Glutamatergic neuron (in vitro differentiated cells): Measurements from ENCODE around the gene MUC5AC. TPM values are rescaled to one million over a fixed set of nuclear protein-coding genes. Genes with fewer than 3 reads are reported as not detected.
"Not testable (repeated sequence)": the region's sequence is repeated elsewhere in the genome, so short reads cannot be mapped to it uniquely, and the experiment has no call there.

Experiments used
- DNase-seq: peaks from one replicate; pipeline ENCODE4 v3.0.0; 2022
- H3K27ac Mint-ChIP-seq: one replicate; pipeline ENCODE4 v1.8.0; 2020; ENCODE audit warnings: mild to moderate bottlenecking, mixed read lengths, inconsistent platforms; ENCODE audit not compliant: unreplicated experiment
- H3K27me3 Mint-ChIP-seq: one replicate; pipeline ENCODE4 v1.8.0; 2020; ENCODE audit warnings: mild to moderate bottlenecking, moderate library complexity, mixed read lengths, inconsistent platforms; ENCODE audit not compliant: unreplicated experiment
- H3K36me3 Mint-ChIP-seq: one replicate; pipeline ENCODE4 v1.8.0; 2020; ENCODE audit warnings: mild to moderate bottlenecking, mixed read lengths, inconsistent platforms; ENCODE audit not compliant: unreplicated experiment
- H3K4me1 Mint-ChIP-seq: one replicate; pipeline ENCODE4 v1.8.0; 2020; ENCODE audit warnings: mild to moderate bottlenecking, low read depth, mixed read lengths, inconsistent platforms; ENCODE audit not compliant: unreplicated experiment
- H3K4me3 Mint-ChIP-seq: one replicate; pipeline ENCODE4 v1.8.0; 2020; ENCODE audit warnings: mild to moderate bottlenecking, mixed read lengths, inconsistent platforms; ENCODE audit not compliant: unreplicated experiment
- H3K9me3 Mint-ChIP-seq: one replicate; pipeline ENCODE4 v1.8.0; 2020; ENCODE audit warnings: mild to moderate bottlenecking, moderate library complexity, mixed read lengths, inconsistent platforms; ENCODE audit not compliant: unreplicated experiment
- total RNA-seq: library from RNA; stranded (reverse); fragmentation: NEBNext Ultra II Directional; extraction: Animal tissue kit (Norgen Biotek cat#: 25700); gene quantifications from one replicate; pipeline ENCODE4 v1.2.1, GENCODE V29; 2021; ENCODE audit not compliant: unreplicated experiment
- TF ChIP-seq, protein P1 (sequence below): fragments of 200-600 bp; sonication (generic); IDR thresholded peaks from one replicate; pipeline ENCODE4 v1.5.0; 2021; ENCODE audit not compliant: partially characterized antibody, unreplicated experiment

The MUC5AC gene
- total RNA-seq, 1 donor from 2014 or later: not detected

DNA sequence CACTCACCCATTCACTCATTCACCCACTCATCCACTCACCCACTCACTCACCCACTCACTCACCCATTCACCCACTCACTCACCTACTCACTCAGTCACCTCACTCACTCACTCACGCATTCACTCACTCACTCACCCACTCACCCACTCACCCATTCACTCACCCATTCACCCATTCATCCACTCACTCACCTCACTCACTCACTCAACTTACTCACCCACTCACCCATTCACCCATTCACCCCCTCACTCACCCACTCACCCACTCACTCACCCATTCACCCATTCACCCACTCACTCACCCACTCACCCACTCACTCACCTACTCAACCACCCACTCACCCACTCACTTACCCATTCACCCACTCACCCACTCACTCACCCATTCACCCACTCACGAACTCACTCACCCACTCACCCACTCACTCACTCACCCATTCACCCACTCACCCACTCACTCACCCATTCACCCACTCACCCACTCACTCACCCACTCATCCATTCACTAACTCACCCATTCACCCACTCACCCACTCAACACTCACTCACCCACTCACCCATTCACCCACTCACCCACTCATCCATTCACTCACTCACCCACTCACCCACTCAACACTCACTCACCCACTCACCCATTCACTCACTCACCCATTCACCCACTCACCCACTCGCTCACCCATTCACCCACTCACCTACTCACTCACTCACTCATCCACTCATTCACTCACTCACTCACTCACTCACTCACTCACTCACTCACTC, 13.7 kb downstream of the MUC5AC start:
- TF ChIP-seq, protein P1, sequence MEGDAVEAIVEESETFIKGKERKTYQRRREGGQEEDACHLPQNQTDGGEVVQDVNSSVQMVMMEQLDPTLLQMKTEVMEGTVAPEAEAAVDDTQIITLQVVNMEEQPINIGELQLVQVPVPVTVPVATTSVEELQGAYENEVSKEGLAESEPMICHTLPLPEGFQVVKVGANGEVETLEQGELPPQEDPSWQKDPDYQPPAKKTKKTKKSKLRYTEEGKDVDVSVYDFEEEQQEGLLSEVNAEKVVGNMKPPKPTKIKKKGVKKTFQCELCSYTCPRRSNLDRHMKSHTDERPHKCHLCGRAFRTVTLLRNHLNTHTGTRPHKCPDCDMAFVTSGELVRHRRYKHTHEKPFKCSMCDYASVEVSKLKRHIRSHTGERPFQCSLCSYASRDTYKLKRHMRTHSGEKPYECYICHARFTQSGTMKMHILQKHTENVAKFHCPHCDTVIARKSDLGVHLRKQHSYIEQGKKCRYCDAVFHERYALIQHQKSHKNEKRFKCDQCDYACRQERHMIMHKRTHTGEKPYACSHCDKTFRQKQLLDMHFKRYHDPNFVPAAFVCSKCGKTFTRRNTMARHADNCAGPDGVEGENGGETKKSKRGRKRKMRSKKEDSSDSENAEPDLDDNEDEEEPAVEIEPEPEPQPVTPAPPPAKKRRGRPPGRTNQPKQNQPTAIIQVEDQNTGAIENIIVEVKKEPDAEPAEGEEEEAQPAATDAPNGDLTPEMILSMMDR: no peak
- Mint-ChIP-seq H3K4me1 (peaks cover 2% of the 10 kb centered on the region), H3K36me3 (no peaks in the 10 kb centered on the region), H3K4me3 (no peak overlapping the region), H3K9me3 (peaks cover 19% of the 10 kb centered on the region), H3K27ac (no peak overlapping the region), H3K27me3 (peaks cover 12% of the 10 kb centered on the region)
- no peak for DNase-seq

DNA sequence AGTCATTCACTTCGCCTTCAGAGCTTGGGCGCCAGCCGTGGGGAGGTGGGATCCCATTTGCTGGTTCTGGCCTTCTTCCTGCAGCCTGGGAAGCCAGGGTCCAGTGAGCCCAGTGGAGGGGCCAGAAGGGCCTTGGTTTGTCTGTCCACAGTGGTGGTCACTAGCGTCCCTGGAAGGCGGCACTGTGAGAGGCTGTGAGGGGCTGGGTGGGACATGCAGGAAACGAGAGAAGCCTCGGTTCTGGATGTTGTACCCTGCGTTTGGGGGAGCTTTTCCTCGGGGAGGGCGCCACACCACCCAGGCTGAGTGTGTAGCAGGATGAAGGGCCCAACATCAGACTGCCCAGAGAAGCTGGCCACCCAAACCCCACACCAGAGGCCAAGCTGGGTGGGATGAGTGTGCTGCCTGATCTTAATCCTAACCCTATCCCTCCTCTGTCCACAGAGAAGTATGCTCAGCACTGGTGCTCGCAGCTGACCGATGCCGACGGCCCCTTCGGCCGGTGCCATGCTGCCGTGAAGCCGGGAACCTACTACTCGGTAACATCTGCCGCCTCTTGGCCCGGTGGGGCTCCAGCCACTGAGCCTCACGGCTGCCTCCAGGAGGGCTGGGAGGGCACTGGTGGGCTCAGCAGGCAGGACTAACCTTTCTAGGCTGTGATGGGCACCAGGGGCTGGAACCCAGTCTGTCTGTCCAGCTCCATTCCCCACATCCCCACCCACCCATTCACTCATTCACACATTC, 14.4 kb downstream of the MUC5AC start:
- no peaks in the 10 kb centered on the region for H3K36me3 Mint-ChIP-seq
- peaks cover 11% of the 10 kb centered on the region for H3K27me3 Mint-ChIP-seq
- TF ChIP-seq, protein P1: no peak
- H3K4me1 Mint-ChIP-seq: peaks cover 2% of the 10 kb centered on the region
- no peak overlapping the region for H3K27ac Mint-ChIP-seq
- DNase-seq: no peak
- H3K9me3 Mint-ChIP-seq: peaks cover 17% of the 10 kb centered on the region
- H3K4me3 Mint-ChIP-seq: no peak overlapping the region

DNA sequence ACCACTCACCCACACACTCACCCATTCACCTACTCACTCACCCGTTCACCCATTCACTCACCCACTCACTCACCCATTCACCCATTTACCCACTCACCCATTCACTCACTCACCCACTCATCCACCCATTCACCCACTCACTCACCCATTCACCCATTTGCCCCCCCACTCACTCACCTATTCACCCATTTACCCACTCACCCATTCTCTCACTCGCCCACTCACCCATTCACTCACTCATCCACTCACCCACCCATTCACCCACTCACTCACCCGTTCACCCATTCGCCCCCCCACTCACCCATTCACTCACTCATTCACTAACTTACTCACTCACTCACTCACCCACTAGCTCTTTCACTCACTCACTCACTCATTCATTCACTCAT, 15.0 kb downstream of the MUC5AC start:
- Mint-ChIP-seq H3K36me3 (no peaks in the 10 kb centered on the region), H3K27me3 (peaks cover 9% of the 10 kb centered on the region), H3K27ac (no peak overlapping the region), H3K4me1 (peaks cover 2% of the 10 kb centered on the region), H3K9me3 (peaks cover 17% of the 10 kb centered on the region), H3K4me3 (no peak overlapping the region)
- no peak for DNase-seq
- TF ChIP-seq, protein P1: no peak

DNA sequence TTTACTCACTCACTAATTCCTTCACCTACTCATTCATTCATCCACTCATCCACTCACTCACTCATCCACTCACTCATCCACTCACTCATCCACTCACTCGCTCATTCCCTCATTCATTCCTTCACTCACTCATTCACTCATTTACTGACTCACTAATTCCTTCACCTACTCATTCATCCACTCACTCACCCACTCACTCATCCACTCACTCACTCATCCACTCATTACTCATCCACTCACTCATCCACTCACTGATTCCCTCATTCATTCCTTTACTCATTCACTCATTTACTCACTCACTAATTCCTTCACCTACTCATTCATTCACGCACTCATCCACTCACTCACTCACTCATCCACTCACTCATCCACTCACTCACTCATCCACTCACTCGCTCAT, 15.6 kb downstream of the MUC5AC start:
- H3K9me3 Mint-ChIP-seq: peaks cover 15% of the 10 kb centered on the region
- DNase-seq, H3K27me3 Mint-ChIP-seq, H3K36me3 Mint-ChIP-seq, H3K4me1 Mint-ChIP-seq, H3K4me3 Mint-ChIP-seq, H3K27ac Mint-ChIP-seq: not testable (repeated sequence)

DNA sequence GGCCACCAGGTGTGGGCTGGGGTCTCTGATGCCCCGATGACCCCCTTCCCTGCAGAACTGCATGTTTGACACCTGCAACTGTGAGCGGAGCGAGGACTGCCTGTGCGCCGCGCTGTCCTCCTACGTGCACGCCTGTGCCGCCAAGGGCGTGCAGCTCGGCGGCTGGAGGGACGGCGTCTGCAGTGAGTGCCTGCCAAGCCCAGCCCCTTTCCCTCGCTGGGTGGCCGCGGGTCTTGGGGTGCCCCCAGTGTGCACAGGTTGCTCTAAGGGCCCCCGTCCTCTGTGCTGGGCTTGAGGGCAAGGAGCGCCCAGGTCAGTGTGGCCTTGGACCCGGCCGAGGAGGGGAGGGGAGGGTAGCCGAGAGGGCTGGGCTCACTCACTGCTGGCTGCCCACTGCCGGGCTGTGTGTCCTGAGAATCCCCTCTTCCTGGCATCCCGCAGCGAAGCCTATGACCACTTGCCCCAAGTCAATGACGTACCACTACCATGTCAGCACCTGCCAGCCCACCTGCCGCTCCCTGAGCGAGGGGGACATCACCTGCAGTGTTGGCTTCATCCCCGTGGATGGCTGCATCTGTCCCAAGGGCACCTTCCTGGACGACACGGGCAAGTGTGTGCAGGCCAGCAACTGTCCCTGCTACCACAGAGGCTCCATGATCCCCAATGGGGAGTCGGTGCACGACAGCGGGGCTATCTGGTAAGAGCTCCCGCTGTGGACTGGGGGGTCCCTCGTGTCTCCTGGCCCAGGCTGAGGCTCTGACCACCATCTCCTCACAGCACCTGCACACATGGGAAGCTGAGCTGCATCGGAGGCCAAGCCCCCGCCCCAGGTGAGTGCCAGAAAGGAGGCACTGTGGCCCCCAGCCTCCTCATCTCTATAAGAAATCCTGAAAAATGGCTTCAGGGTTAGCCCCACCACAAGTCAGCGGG, 17.0 kb downstream of the MUC5AC start:
- Mint-ChIP-seq H3K9me3 (peaks cover 13% of the 10 kb centered on the region), H3K4me3 (no peak overlapping the region), H3K27ac (no peak overlapping the region), H3K27me3 (peaks cover 8% of the 10 kb centered on the region), H3K4me1 (peaks cover 2% of the 10 kb centered on the region), H3K36me3 (no peaks in the 10 kb centered on the region)
- TF ChIP-seq, protein P1: no peak
- no peak for DNase-seq
